ENCODE measurements around the gene CYP2W1. TPM values are rescaled to one million over a fixed set of nuclear protein-coding genes. Genes with fewer than 3 reads are reported as not detected.

CYP2W1 gene
- total and polyA plus RNA-seq, 8 donors = 6.2 to 16.9 (median 9.0) TPM; not detected in 2

GRCh38 chr7:974820-975681 is 7.9 kb upstream of the CYP2W1 start, which contains the start of gene COX19:
TSS of gene COX19 (minus strand) at chr7:975549. CDS start at chr7:975509, 40 bp downstream.
- intact Hi-C loops (cut with DNase I) = no loop called here

GRCh38 chr7:975702-976473 is 7.1 kb upstream of the CYP2W1 start:
- H3K9me3 ChIP-seq = no peaks in the 10 kb centered on the region
- intact Hi-C loops (cut with DNase I) = no loop called here
- ATAC-seq (no peak), DNase-seq (peak in 1 of 4 donors; percentile 80)
- no peak for TF ChIP-seq CTCF (IDR thresholded peaks at IDR 0.05)
- no peaks in the 10 kb centered on the region for H3K27me3 ChIP-seq
- H3K4me3 ChIP-seq = peak overlapping the region; percentile 89 to 100
- H3K4me1 ChIP-seq = peaks cover 17 to 35% of the 10 kb centered on the region in 2 donors
- peak overlapping the region in 1 of 2 donors; percentile 95 for H3K27ac ChIP-seq
- H3K36me3 ChIP-seq = peaks cover 6 to 23% of the 10 kb centered on the region in 2 donors

More at GRCh38 chr7:974820-975681, 7.9 kb upstream of the CYP2W1 start, which contains the start of gene COX19:
- Histone ChIP-seq H3K9me3 (no peaks in the 10 kb centered on the region), H3K4me1 (peaks cover 17 to 35% of the 10 kb centered on the region in 2 donors), H3K36me3 (peaks cover 6 to 31% of the 10 kb centered on the region in 2 donors), H3K27me3 (no peaks in the 10 kb centered on the region), H3K4me3 (peak within 1 kb of the TSS; percentile 89 to 100), H3K27ac (peak within 1 kb of the TSS; percentile 91 to 95)
- no peak for TF ChIP-seq CTCF (IDR thresholded peaks at IDR 0.05)
- peak; percentile 83 to 97 (median 92) for DNase-seq
- peak; percentile 99 for ATAC-seq

- TF ChIP-seq CTCF (IDR thresholded peaks at IDR 0.05) = no peak
- ATAC-seq (no peak), DNase-seq (no peak)
- Histone ChIP-seq H3K9me3 (no peaks in the 10 kb centered on the region), H3K4me1 (peaks cover 17 to 32% of the 10 kb centered on the region in 2 donors), H3K27ac (no peak overlapping the region), H3K36me3 (peaks cover 6 to 13% of the 10 kb centered on the region in 2 donors), H3K4me3 (no peak overlapping the region), H3K27me3 (peaks cover 0 to 2% of the 10 kb centered on the region in 2 donors)
- intact Hi-C loops (cut with DNase I) = no loop called here
These were observed 6.1 kb upstream of the CYP2W1 start for GRCh38 chr7:976901-977325.

- intact Hi-C loops (cut with DNase I) = no loop called here
- no peak for ATAC-seq
- TF ChIP-seq CTCF (IDR thresholded peaks at IDR 0.05) = no peak
These were observed 5.5 kb upstream of the CYP2W1 start for GRCh38 chr7:977326-978048.

More at GRCh38 chr7:977326-978048, 5.5 kb upstream of the CYP2W1 start:
- peaks cover 17 to 27% of the 10 kb centered on the region in 2 donors for H3K4me1 ChIP-seq
- H3K36me3 ChIP-seq = peaks cover 2 to 7% of the 10 kb centered on the region in 2 donors
- H3K27ac ChIP-seq = no peak overlapping the region
- no peaks in the 10 kb centered on the region for H3K9me3 ChIP-seq
- peaks cover 0 to 8% of the 10 kb centered on the region in 2 donors for H3K27me3 ChIP-seq
- H3K4me3 ChIP-seq = no peak overlapping the region
- peak in 2 of 4 donors; percentile 50 to 71 for DNase-seq

Measured in left lung (tissue), 10 donors.